ENCODE results near the gene HTRA2. TPM values are rescaled to one million over a fixed set of nuclear protein-coding genes. Genes with fewer than 3 reads are reported as not detected.
A peak's percentile ranks its signal among the peaks of the same experiment; 100 is the strongest.

The HTRA2 gene
- total RNA-seq, 1 donor from 2014 or later, result 42.7 TPM

GRCh38 chr2:74524005-74524404 is 5.7 kb upstream of the HTRA2 start:
- H3K36me3 Mint-ChIP-seq, result peaks cover 13% of the 10 kb centered on the region
- peaks cover 14% of the 10 kb centered on the region for H3K4me1 Mint-ChIP-seq (ENCODE audit: unreplicated experiment)
- no peaks in the 10 kb centered on the region for H3K9me3 Mint-ChIP-seq
- DNase-seq (ENCODE audit: extremely low spot score, unreplicated experiment), result no peak
- no peak overlapping the region for H3K27ac Mint-ChIP-seq
- H3K4me3 Mint-ChIP-seq, result no peak overlapping the region
- no peak for TF ChIP-seq CTCF (conservative IDR thresholded peaks at IDR 0.05)
- H3K27me3 Mint-ChIP-seq, result peaks cover 47% of the 10 kb centered on the region

- no peaks in the 10 kb centered on the region for H3K9me3 Mint-ChIP-seq
- H3K4me3 Mint-ChIP-seq, result no peak overlapping the region
- H3K27ac Mint-ChIP-seq, result no peak overlapping the region
- peaks cover 36% of the 10 kb centered on the region for H3K27me3 Mint-ChIP-seq
- no peak for DNase-seq (ENCODE audit: extremely low spot score, unreplicated experiment)
- peaks cover 14% of the 10 kb centered on the region for H3K4me1 Mint-ChIP-seq (ENCODE audit: unreplicated experiment)
- TF ChIP-seq CTCF (conservative IDR thresholded peaks at IDR 0.05), result no peak
- peaks cover 13% of the 10 kb centered on the region for H3K36me3 Mint-ChIP-seq
These were observed 4.6 kb upstream of the HTRA2 start for GRCh38 chr2:74524955-74525716.

GRCh38 chr2:74525717-74526648 is 3.8 kb upstream of the HTRA2 start, which contains the start of gene DQX1:
Gene DQX1 (minus strand): TSS chr2:74526231. CDS start chr2:74525729, 502 bp downstream.
- peaks cover 19% of the 10 kb centered on the region for H3K4me1 Mint-ChIP-seq (ENCODE audit: unreplicated experiment)
- H3K27ac Mint-ChIP-seq, result peak within 1 kb of the TSS; percentile 75
- H3K4me3 Mint-ChIP-seq, result peak within 1 kb of the TSS; percentile 83
- no peaks in the 10 kb centered on the region for H3K9me3 Mint-ChIP-seq
- peaks cover 28% of the 10 kb centered on the region for H3K27me3 Mint-ChIP-seq
- no peak for DNase-seq (ENCODE audit: extremely low spot score, unreplicated experiment)
- peaks cover 13% of the 10 kb centered on the region for H3K36me3 Mint-ChIP-seq
- no peak for TF ChIP-seq CTCF (conservative IDR thresholded peaks at IDR 0.05)

GRCh38 chr2:74526649-74527230 is 3.0 kb upstream of the HTRA2 start:
- peak overlapping the region; percentile 83 for H3K4me3 Mint-ChIP-seq
- H3K27me3 Mint-ChIP-seq, result peaks cover 20% of the 10 kb centered on the region
- peaks cover 13% of the 10 kb centered on the region for H3K36me3 Mint-ChIP-seq
- peak overlapping the region; percentile 75 for H3K27ac Mint-ChIP-seq
- TF ChIP-seq CTCF (conservative IDR thresholded peaks at IDR 0.05), result no peak
- no peaks in the 10 kb centered on the region for H3K9me3 Mint-ChIP-seq
- no peak for DNase-seq (ENCODE audit: extremely low spot score, unreplicated experiment)
- peaks cover 25% of the 10 kb centered on the region for H3K4me1 Mint-ChIP-seq (ENCODE audit: unreplicated experiment)

- no peak for TF ChIP-seq CTCF (conservative IDR thresholded peaks at IDR 0.05)
- Mint-ChIP-seq H3K27ac (peak overlapping the region; percentile 55), H3K4me1 (ENCODE audit: unreplicated experiment) (peaks cover 29% of the 10 kb centered on the region), H3K36me3 (peaks cover 17% of the 10 kb centered on the region), H3K27me3 (peaks cover 10% of the 10 kb centered on the region), H3K4me3 (peak overlapping the region; percentile 98), H3K9me3 (no peaks in the 10 kb centered on the region)
- DNase-seq (ENCODE audit: extremely low spot score, unreplicated experiment), result no peak
These were observed 2.0 kb upstream of the HTRA2 start for GRCh38 chr2:74527741-74528140.
